Loucy (cell line): Measurements from ENCODE around the gene SPAG17.

Experiments
- CTCF ChIP-seq: fragments of 200-600 bp; sonication (generic); conservative IDR thresholded peaks from 2 replicates; pipeline ENCODE4 v1.5.1; 2014; ENCODE audit warnings: mild to moderate bottlenecking, antibody characterized with exemption, low read length
- EZH2phosphoT487 ChIP-seq: fragments of 200-600 bp; IDR thresholded peaks from 2 replicates; pipeline ENCODE4 v1.6.1; 2018; ENCODE audit warnings: antibody characterized with exemption, mild to moderate bottlenecking, moderate library complexity, borderline replicate concordance

GRCh38 chr1:117905019-117905418 is 280.0 kb downstream of the SPAG17 start:
- TF ChIP-seq CTCF (no peak), EZH2phosphoT487 (no peak)
